ENCODE measurements around the gene PKD1L1. TPM values are rescaled to one million over a fixed set of nuclear protein-coding genes. Genes with fewer than 3 reads are reported as not detected.

The PKD1L1 gene
- total and polyA plus RNA-seq, 3 donors from 2014 or later: 4.0 to 4.8 (median 4.2) TPM

GRCh38 chr7:47901542-47901941 is 46.7 kb downstream of the PKD1L1 start:
- no peak for DNase-seq
- no peak for TF ChIP-seq POLR2A (IDR thresholded peaks at IDR 0.05)
- no peak for TF ChIP-seq CTCF (IDR thresholded peaks at IDR 0.05)
- Histone ChIP-seq H3K27ac (no peak overlapping the region), H3K4me1 (no peaks in the 10 kb centered on the region), H3K4me3 (no peak overlapping the region), H3K9me3 (no peaks in the 10 kb centered on the region), H3K36me3 (ENCODE audit: low read depth, missing control alignments) (no peaks in the 10 kb centered on the region), H3K27me3 (no peaks in the 10 kb centered on the region)
- intact Hi-C loops (cut with DNase I; ENCODE audit: low total_unique reads): no loop called here
- WGBS, 2 donors: 86 to 89% methylated on average over 11 of the region's 11 CpGs

- Histone ChIP-seq H3K9me3 (no peaks in the 10 kb centered on the region), H3K27me3 (no peaks in the 10 kb centered on the region), H3K36me3 (ENCODE audit: low read depth, missing control alignments) (no peaks in the 10 kb centered on the region), H3K4me1 (no peaks in the 10 kb centered on the region), H3K4me3 (no peak overlapping the region), H3K27ac (no peak overlapping the region)
- intact Hi-C loops (cut with DNase I; ENCODE audit: low total_unique reads): no loop called here
- TF ChIP-seq POLR2A (IDR thresholded peaks at IDR 0.05) (no peak), CTCF (IDR thresholded peaks at IDR 0.05) (no peak)
- WGBS, 2 donors: 62 to 79% methylated on average over 4 of the region's 4 CpGs
- peak; percentile 1 for DNase-seq
These were observed 50.4 kb downstream of the PKD1L1 start for GRCh38 chr7:47897831-47898230.

- Histone ChIP-seq H3K4me3 (no peak overlapping the region), H3K9me3 (no peaks in the 10 kb centered on the region), H3K27ac (no peak overlapping the region), H3K27me3 (no peaks in the 10 kb centered on the region), H3K36me3 (ENCODE audit: low read depth, missing control alignments) (no peaks in the 10 kb centered on the region), H3K4me1 (no peaks in the 10 kb centered on the region)
- no peak for DNase-seq
- no peak for TF ChIP-seq CTCF (IDR thresholded peaks at IDR 0.05)
- TF ChIP-seq POLR2A (IDR thresholded peaks at IDR 0.05): no peak
- intact Hi-C loops (cut with DNase I; ENCODE audit: low total_unique reads): no loop called here
- 65 to 78% methylated on average over 9 of the region's 9 CpGs for WGBS, 2 donors
These were observed 51.4 kb downstream of the PKD1L1 start for GRCh38 chr7:47896809-47897423.

- Histone ChIP-seq H3K4me3 (no peak overlapping the region), H3K27ac (no peak overlapping the region), H3K9me3 (no peaks in the 10 kb centered on the region), H3K36me3 (ENCODE audit: low read depth, missing control alignments) (no peaks in the 10 kb centered on the region), H3K27me3 (no peaks in the 10 kb centered on the region), H3K4me1 (no peaks in the 10 kb centered on the region)
- no peak for TF ChIP-seq POLR2A (IDR thresholded peaks at IDR 0.05)
- TF ChIP-seq CTCF (IDR thresholded peaks at IDR 0.05): no peak
- 92% methylated on average over 2 of the region's 2 CpGs for WGBS, 2 donors
- intact Hi-C loops (cut with DNase I; ENCODE audit: low total_unique reads): no loop called here
- no peak for DNase-seq
These were observed 53.2 kb downstream of the PKD1L1 start for GRCh38 chr7:47895026-47895425.

GRCh38 chr7:47893721-47894365 is 54.4 kb downstream of the PKD1L1 start:
- Histone ChIP-seq H3K27me3 (no peaks in the 10 kb centered on the region), H3K27ac (no peak overlapping the region), H3K4me3 (no peak overlapping the region), H3K4me1 (peaks cover under 1% of the 10 kb centered on the region), H3K9me3 (no peaks in the 10 kb centered on the region), H3K36me3 (ENCODE audit: low read depth, missing control alignments) (no peaks in the 10 kb centered on the region)
- intact Hi-C loops (cut with DNase I; ENCODE audit: low total_unique reads): no loop called here
- 87 to 93% methylated on average over 15 of the region's 15 CpGs for WGBS, 2 donors
- TF ChIP-seq POLR2A (IDR thresholded peaks at IDR 0.05) (no peak), CTCF (IDR thresholded peaks at IDR 0.05) (no peak)
- DNase-seq: peak; percentile 6
